SU-DHL-6 (cell line): ENCODE data around the gene CUEDC1.

Experiments used
- H2AFZ ChIP-seq: fragments of 200-600 bp; sonication (generic); 2 replicates; pipeline ENCODE4 v1.6.1; 2014; ENCODE audit warnings: low read depth, mild to moderate bottlenecking, moderate library complexity, mixed read lengths, antibody characterized with exemption, low read length; ENCODE audit not compliant: severe bottlenecking
- H3F3A ChIP-seq: fragments of 200-600 bp; shearing (Covaris generic); 2 replicates; pipeline ENCODE4 v1.6.0; 2016; ENCODE audit warnings: antibody characterized with exemption, mild to moderate bottlenecking; ENCODE audit not compliant: insufficient read depth
- H3K27ac ChIP-seq: fragments of 200-600 bp; sonication (generic); 2 replicates; pipeline ENCODE4 v1.5.1; 2016; ENCODE audit warnings: low read depth, mild to moderate bottlenecking, low read length, moderate library complexity, mixed read lengths
- H3K27me3 ChIP-seq: fragments of 200-600 bp; sonication (generic), shearing (Covaris generic); 2 replicates; pipeline ENCODE4 v1.6.0; 2014; ENCODE audit warnings: mild to moderate bottlenecking, low read length
- H3K36me3 ChIP-seq: fragments of 200-600 bp; sonication (generic); 2 replicates; pipeline ENCODE4 v1.6.1; 2014; ENCODE audit warnings: mild to moderate bottlenecking, low read length, mixed read lengths
- H3K4me2 ChIP-seq: fragments of 300-600, 200-600 bp; shearing (Covaris generic), sonication (generic); 2 replicates; pipeline ENCODE4 v1.6.0; 2014; ENCODE audit warnings: low read length, low read depth, mild to moderate bottlenecking; ENCODE audit not compliant: poor library complexity, severe bottlenecking
- H3K4me3 ChIP-seq: fragments of 200-600 bp; sonication (generic); 2 replicates; pipeline ENCODE4 v1.5.1; 2014; ENCODE audit warnings: antibody characterized with exemption, low read length, mild to moderate bottlenecking, mixed read lengths; ENCODE audit not compliant: insufficient read depth, poor library complexity, severe bottlenecking
- H3K79me2 ChIP-seq: fragments of 200-600 bp; sonication (generic); 2 replicates; pipeline ENCODE4 v1.6.1; 2014; ENCODE audit warnings: mild to moderate bottlenecking, low read length, moderate library complexity; ENCODE audit not compliant: insufficient read depth
- H3K9ac ChIP-seq: fragments of 200-600 bp; sonication (generic); 2 replicates; pipeline ENCODE4 v1.7.0; 2014; ENCODE audit warnings: mild to moderate bottlenecking, low read length
- H3K9me2 ChIP-seq: fragments of 200-600 bp; sonication (generic); replicated peaks from 2 replicates; pipeline ENCODE4 v1.6.1; 2014; ENCODE audit warnings: low read length; ENCODE audit not compliant: insufficient read depth
- H3K9me3 ChIP-seq: fragments of 200-600 bp; sonication (generic); 2 replicates; pipeline ENCODE4 v1.6.1; 2014; ENCODE audit warnings: low read length, mixed read lengths; ENCODE audit not compliant: insufficient read depth
- H4K20me1 ChIP-seq: fragments of 200-600 bp; sonication (generic); 2 replicates; pipeline ENCODE4 v1.6.1; 2014; ENCODE audit warnings: low read depth, mild to moderate bottlenecking, antibody characterized with exemption, low read length, moderate library complexity, mixed read lengths
- EZH2phosphoT487 ChIP-seq: fragments of 200-600 bp; sonication (generic), shearing (Covaris generic); conservative IDR thresholded peaks from 2 replicates; pipeline ENCODE4 v1.6.1; 2018; ENCODE audit warnings: mild to moderate bottlenecking, antibody characterized with exemption, low read length, moderate library complexity, mixed read lengths
- TF ChIP-seq, protein P1 (sequence below): fragments of 200-600 bp; sonication (generic); IDR thresholded peaks from one replicate; pipeline ENCODE4 v1.5.1; 2017; ENCODE audit warnings: antibody characterized with exemption, mild to moderate bottlenecking, low read length, moderate library complexity; ENCODE audit not compliant: insufficient read depth, poor library complexity, severe bottlenecking

Gene CUEDC1

DNA sequence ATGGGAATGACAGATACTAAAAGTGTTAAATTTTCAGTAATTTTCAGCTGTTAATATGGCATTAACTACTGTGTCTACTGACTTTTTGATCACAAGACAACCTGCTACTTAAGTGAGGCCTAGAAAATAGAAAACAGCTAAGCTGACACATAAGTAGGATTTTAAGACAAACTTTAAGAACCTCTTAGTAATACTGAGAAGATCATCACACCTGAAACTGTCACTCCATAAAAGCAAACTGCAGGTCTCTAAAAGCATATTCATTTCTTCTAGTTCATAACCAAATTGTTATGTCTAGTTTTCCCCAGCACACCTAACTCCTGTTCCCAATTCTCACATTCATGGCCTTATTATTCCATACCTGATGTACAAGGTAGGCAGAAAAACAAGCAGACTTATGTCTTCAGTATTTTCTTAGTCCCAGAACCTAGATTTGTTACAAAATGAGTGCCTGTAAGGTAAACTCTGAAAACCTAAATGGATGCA is 43.8 kb upstream of the CUEDC1 start:
- no peaks in the 10 kb centered on the region for H3K27me3 ChIP-seq
- no peaks in the 10 kb centered on the region for H3K9me2 ChIP-seq
- H3K4me3 ChIP-seq, result no peak overlapping the region
- H3F3A ChIP-seq, result peaks cover 98% of the 10 kb centered on the region
- peaks cover 67% of the 10 kb centered on the region for H3K36me3 ChIP-seq
- no peak overlapping the region for H3K27ac ChIP-seq
- H3K4me2 ChIP-seq, result no peak overlapping the region
- peaks cover 60% of the 10 kb centered on the region for H4K20me1 ChIP-seq
- H3K9ac ChIP-seq, result no peak overlapping the region
- TF ChIP-seq EZH2phosphoT487, result no peak
- TF ChIP-seq, protein P1, sequence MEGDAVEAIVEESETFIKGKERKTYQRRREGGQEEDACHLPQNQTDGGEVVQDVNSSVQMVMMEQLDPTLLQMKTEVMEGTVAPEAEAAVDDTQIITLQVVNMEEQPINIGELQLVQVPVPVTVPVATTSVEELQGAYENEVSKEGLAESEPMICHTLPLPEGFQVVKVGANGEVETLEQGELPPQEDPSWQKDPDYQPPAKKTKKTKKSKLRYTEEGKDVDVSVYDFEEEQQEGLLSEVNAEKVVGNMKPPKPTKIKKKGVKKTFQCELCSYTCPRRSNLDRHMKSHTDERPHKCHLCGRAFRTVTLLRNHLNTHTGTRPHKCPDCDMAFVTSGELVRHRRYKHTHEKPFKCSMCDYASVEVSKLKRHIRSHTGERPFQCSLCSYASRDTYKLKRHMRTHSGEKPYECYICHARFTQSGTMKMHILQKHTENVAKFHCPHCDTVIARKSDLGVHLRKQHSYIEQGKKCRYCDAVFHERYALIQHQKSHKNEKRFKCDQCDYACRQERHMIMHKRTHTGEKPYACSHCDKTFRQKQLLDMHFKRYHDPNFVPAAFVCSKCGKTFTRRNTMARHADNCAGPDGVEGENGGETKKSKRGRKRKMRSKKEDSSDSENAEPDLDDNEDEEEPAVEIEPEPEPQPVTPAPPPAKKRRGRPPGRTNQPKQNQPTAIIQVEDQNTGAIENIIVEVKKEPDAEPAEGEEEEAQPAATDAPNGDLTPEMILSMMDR, result no peak
- H2AFZ ChIP-seq, result no peak overlapping the region
- peaks cover 17% of the 10 kb centered on the region for H3K79me2 ChIP-seq
- H3K9me3 ChIP-seq, result no peaks in the 10 kb centered on the region

DNA sequence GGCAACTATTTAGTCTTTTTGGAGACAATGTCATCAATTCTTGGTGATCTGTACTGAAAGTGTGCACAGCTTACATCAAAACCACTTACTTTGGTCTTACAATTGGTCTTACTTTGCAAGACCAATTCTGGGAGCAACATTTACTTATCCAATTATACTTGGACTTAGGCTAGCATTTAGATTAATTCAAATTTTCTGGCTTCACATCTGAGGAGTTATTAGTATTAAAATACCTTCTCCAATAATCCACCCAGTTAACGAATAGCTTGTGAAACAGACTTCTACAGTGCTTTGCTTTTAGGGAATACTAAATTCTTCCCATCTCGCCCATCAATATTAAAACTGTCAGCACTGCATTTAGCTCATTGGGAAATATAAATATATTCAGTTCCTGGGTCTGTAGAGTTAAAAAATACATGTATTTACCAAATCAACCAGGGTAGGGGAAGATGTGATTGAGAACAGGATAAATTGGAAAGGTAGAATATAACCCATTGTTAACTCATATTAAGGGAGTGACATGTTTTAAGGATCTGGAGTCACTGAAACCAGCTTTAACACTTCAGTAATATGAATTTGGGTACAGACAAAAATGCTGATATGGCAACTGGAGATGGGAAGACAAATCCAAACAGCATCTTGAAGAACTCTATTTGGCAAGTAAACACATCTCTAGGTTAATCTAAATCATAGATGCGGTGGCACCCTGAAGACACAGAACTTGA is 42.0 kb upstream of the CUEDC1 start:
- H3K9me2 ChIP-seq, result no peaks in the 10 kb centered on the region
- no peak for TF ChIP-seq EZH2phosphoT487
- H3K79me2 ChIP-seq, result 0 out of 2 replicates have a peak, but pooled peaks cover under 1% of the 10 kb centered on the region
- H3K27me3 ChIP-seq, result no peaks in the 10 kb centered on the region
- H3K4me2 ChIP-seq, result no peak overlapping the region
- H3K4me3 ChIP-seq, result no peak overlapping the region
- H3K9ac ChIP-seq, result no peak overlapping the region
- no peaks in the 10 kb centered on the region for H3K9me3 ChIP-seq
- H3K27ac ChIP-seq, result no peak overlapping the region
- H3K36me3 ChIP-seq, result peaks cover 49% of the 10 kb centered on the region
- H2AFZ ChIP-seq, result no peak overlapping the region
- H4K20me1 ChIP-seq, result peaks cover 43% of the 10 kb centered on the region
- peaks cover 94% of the 10 kb centered on the region for H3F3A ChIP-seq

DNA sequence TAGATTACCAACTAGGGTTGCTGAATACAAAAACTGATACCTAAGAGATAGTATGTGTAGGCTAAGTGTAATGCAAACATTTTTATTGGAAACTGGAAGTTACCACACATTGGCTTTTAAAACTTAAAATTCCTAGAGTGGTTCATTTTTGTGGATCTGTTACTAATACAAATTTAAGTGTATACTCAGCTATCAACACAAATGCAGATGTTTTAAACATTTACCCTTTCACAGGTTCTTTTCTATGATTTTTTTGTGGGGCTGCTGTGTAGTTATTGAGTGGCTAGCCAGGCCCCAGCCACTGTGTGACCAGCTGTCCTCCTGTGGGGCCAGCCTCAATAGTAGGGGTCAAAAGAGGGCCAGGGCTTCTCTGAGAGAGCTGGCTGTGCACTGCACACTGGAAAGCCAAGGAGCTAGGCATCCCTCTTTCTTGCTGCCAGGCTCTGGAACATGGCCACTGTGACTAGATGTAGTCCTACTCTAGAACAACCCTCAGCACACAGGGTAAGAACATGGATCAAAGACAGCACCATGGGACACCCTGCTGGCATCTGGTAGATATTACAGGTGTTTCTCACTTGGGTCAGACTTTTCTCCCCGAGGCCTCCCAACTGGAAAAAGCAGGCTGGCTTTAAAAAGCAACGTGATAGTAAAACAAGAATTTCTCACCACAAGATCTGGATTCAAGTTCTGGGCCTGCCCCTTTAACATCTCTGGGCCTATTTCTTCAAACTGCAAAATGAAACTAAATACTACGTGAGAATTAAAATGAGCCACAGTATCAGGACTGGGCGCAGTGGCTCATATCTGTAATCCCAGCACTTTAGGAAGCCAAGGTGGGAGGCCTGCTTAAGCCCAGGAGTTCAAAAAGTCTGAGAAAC is 40.1 kb upstream of the CUEDC1 start:
- H3K9ac ChIP-seq, result no peak overlapping the region
- no peaks in the 10 kb centered on the region for H3K9me2 ChIP-seq
- H3K27me3 ChIP-seq, result no peaks in the 10 kb centered on the region
- no peak overlapping the region for H3K27ac ChIP-seq
- no peaks in the 10 kb centered on the region for H3K9me3 ChIP-seq
- no peak overlapping the region for H3K4me3 ChIP-seq
- H3K36me3 ChIP-seq, result peaks cover 30% of the 10 kb centered on the region
- H2AFZ ChIP-seq, result no peak overlapping the region
- no peak overlapping the region for H3K4me2 ChIP-seq
- TF ChIP-seq EZH2phosphoT487, result no peak
- TF ChIP-seq, protein P1, result peak; percentile 46
- peaks cover 24% of the 10 kb centered on the region for H4K20me1 ChIP-seq
- H3F3A ChIP-seq, result peaks cover 89% of the 10 kb centered on the region
- no peaks in the 10 kb centered on the region for H3K79me2 ChIP-seq
